ENCODE results near the gene OCA2. TPM values are rescaled to one million over a fixed set of nuclear protein-coding genes. Genes with fewer than 3 reads are reported as not detected.
"Not testable (repeated sequence)": the region's sequence is repeated elsewhere in the genome, so short reads cannot be mapped to it uniquely, and the experiment has no call there.

OCA2 gene
- total RNA-seq (2021) (0.09 TPM in 1 of 2 replicates, not detected in the other), Bru-seq, nascent RNA (percentile 7 among the genes with signal in this experiment), BruChase-seq, experiment 1, labeled RNA remaining after a 2-hour chase (percentile 8 among the genes with signal in this experiment), BruChase-seq, experiment 2, labeled RNA remaining after a 6-hour chase (percentile 6 among the genes with signal in this experiment)
- long read RNA-seq: 0 reads

- peaks cover 19% of the 10 kb centered on the region for H3K27me3 ChIP-seq (replicated peaks; ENCODE audit: insufficient read depth, low read depth, low read length, poor library complexity)
- no TSS peak for BruUV-seq (replicated peaks)
- DNase-seq (ENCODE audit: low spot score): peak; percentile 75
- peaks cover 9% of the 10 kb centered on the region for H3K4me1 ChIP-seq (ENCODE audit: insufficient read depth, low read length, poor library complexity, severe bottlenecking)
- peak within 1 kb of the TSS; percentile 37 for H3K4me3 ChIP-seq (ENCODE audit: low read depth, low read length, poor library complexity, severe bottlenecking)
- no peak within 1 kb of the TSS for H3K27ac ChIP-seq (ENCODE audit: low read depth, low read length, poor library complexity, severe bottlenecking)
- intact Hi-C loops (cut with micrococcal nuclease; ENCODE audit: unreplicated experiment): no loop called here
- H3K9me3 ChIP-seq (ENCODE audit: low read depth, low read length, poor library complexity, severe bottlenecking): no peaks in the 10 kb centered on the region
- ChIA-PET CTCF (interaction anchor here (0.9 to 1.2 kb wide), 3 partner anchors 14 to 1208 kb away, joined by 3 to 9 read pairs (median 4); no protein-coding TSS in a partner anchor), POLR2A (ENCODE audit: low non-redundant PET) (no interaction called here)
- no peaks in the 10 kb centered on the region for H3K36me3 ChIP-seq (ENCODE audit: insufficient read depth, low read length, poor library complexity, severe bottlenecking)
- no peak for TF ChIP-seq EZH2 (IDR thresholded peaks at IDR 0.05; ENCODE audit: borderline replicate concordance, low read depth, low read length, poor library complexity, severe bottlenecking)
- TF ChIP-seq CTCF (conservative IDR thresholded peaks at IDR 0.05; ENCODE audit: low read depth, low read length): peak; percentile 54
Measured at GRCh38 chr15:28098766-28099554, at the start of gene OCA2. Gene OCA2 (minus strand): TSS chr15:28099315. CDS start chr15:28081874, 17,441 bp downstream.

- Histone ChIP-seq H3K4me3 (ENCODE audit: low read depth, low read length, poor library complexity, severe bottlenecking) (no peak overlapping the region), H3K36me3 (ENCODE audit: insufficient read depth, low read length, poor library complexity, severe bottlenecking) (peaks cover 14% of the 10 kb centered on the region), H3K4me1 (ENCODE audit: insufficient read depth, low read length, poor library complexity, severe bottlenecking) (no peaks in the 10 kb centered on the region), H3K27ac (ENCODE audit: low read depth, low read length, poor library complexity, severe bottlenecking) (no peak overlapping the region), H3K9me3 (ENCODE audit: low read depth, low read length, poor library complexity, severe bottlenecking) (no peaks in the 10 kb centered on the region), H3K27me3 (replicated peaks; ENCODE audit: insufficient read depth, low read depth, low read length, poor library complexity) (no peaks in the 10 kb centered on the region)
- intact Hi-C loops (cut with micrococcal nuclease; ENCODE audit: unreplicated experiment): no loop called here
- no peak for DNase-seq (ENCODE audit: low spot score)
- no TSS peak for BruUV-seq (replicated peaks)
- CTCF ChIA-PET: no interaction called here
- POLR2A ChIA-PET (ENCODE audit: low non-redundant PET): no interaction called here
- TF ChIP-seq EZH2 (IDR thresholded peaks at IDR 0.05; ENCODE audit: borderline replicate concordance, low read depth, low read length, poor library complexity, severe bottlenecking) (no peak), CTCF (conservative IDR thresholded peaks at IDR 0.05; ENCODE audit: low read depth, low read length) (no peak)
Measured at GRCh38 chr15:28147801-28148200, 48.7 kb upstream of the OCA2 start.

GRCh38 chr15:28145419-28145818 is 46.3 kb upstream of the OCA2 start:
- CTCF ChIA-PET: not testable (repeated sequence)
- peaks cover 21% of the 10 kb centered on the region for H3K36me3 ChIP-seq (ENCODE audit: insufficient read depth, low read length, poor library complexity, severe bottlenecking)

More at GRCh38 chr15:28145419-28145818, 46.3 kb upstream of the OCA2 start:
- DNase-seq (ENCODE audit: low spot score); H3K4me1 ChIP-seq (ENCODE audit: insufficient read depth, low read length, poor library complexity, severe bottlenecking); H3K9me3 ChIP-seq (ENCODE audit: low read depth, low read length, poor library complexity, severe bottlenecking); H3K27me3 ChIP-seq (replicated peaks; ENCODE audit: insufficient read depth, low read depth, low read length, poor library complexity); H3K4me3 ChIP-seq (ENCODE audit: low read depth, low read length, poor library complexity, severe bottlenecking); intact Hi-C loops (cut with micrococcal nuclease; ENCODE audit: unreplicated experiment); H3K27ac ChIP-seq (ENCODE audit: low read depth, low read length, poor library complexity, severe bottlenecking); POLR2A ChIA-PET (ENCODE audit: low non-redundant PET); BruUV-seq (replicated peaks): not testable (repeated sequence)
